BJ (cell line): ENCODE results near the gene KIF25. TPM values are rescaled to one million over a fixed set of nuclear protein-coding genes. Genes with fewer than 3 reads are reported as not detected.

Experiments used
- CTCF ChIA-PET: fragments of 350-600 bp; formaldehyde crosslinking; extraction: SDS; loops from one replicate; lab custom pipeline; 2021; ENCODE audit warnings: antibody characterized with exemption, inconsistent platforms; lab: Yijun Ruan, JAX
- POLR2A ChIA-PET: fragments of 300-600 bp; sonication (Branson Sonifier 250); formaldehyde crosslinking; extraction: SDS; loops from one replicate; lab custom pipeline; 2021; ENCODE audit warnings: antibody characterized with exemption; lab: Charles Lee
- DNase-seq: peaks from one replicate; pipeline ENCODE4 v3.0.0-alpha.2; 2011; ENCODE audit warnings: low read depth
- H3K27me3 ChIP-seq: 2 replicates; pipeline ENCODE4 v1.6.0; 2011; ENCODE audit warnings: low read length; ENCODE audit not compliant: control insufficient read depth, insufficient read depth
- H3K36me3 ChIP-seq: 2 replicates; pipeline ENCODE4 v1.5.1; 2011; ENCODE audit warnings: low read length; ENCODE audit not compliant: control insufficient read depth, insufficient read depth
- H3K4me3 ChIP-seq: 2 replicates; pipeline ENCODE4 v1.5.1; 2011; ENCODE audit warnings: low read depth, mild to moderate bottlenecking, control low read depth, low read length
- CTCF ChIP-seq: IDR thresholded peaks from 2 replicates; pipeline ENCODE4 v1.5.1; 2011; ENCODE audit warnings: low read depth, mild to moderate bottlenecking, control low read depth, inconsistent platforms, low read length, moderate library complexity; ENCODE audit not compliant: insufficient read depth
- polyA plus RNA-seq: library from polyadenylated mRNA; depleted of rRNA; stranded (reverse); fragments of >200 nt; gene quantifications from 2 replicates; pipeline ENCODE4 v1.2.3, GENCODE V29; 2011; rRNA removed

The KIF25 gene
- polyA plus RNA-seq, 1 experiment = not detected

DNA sequence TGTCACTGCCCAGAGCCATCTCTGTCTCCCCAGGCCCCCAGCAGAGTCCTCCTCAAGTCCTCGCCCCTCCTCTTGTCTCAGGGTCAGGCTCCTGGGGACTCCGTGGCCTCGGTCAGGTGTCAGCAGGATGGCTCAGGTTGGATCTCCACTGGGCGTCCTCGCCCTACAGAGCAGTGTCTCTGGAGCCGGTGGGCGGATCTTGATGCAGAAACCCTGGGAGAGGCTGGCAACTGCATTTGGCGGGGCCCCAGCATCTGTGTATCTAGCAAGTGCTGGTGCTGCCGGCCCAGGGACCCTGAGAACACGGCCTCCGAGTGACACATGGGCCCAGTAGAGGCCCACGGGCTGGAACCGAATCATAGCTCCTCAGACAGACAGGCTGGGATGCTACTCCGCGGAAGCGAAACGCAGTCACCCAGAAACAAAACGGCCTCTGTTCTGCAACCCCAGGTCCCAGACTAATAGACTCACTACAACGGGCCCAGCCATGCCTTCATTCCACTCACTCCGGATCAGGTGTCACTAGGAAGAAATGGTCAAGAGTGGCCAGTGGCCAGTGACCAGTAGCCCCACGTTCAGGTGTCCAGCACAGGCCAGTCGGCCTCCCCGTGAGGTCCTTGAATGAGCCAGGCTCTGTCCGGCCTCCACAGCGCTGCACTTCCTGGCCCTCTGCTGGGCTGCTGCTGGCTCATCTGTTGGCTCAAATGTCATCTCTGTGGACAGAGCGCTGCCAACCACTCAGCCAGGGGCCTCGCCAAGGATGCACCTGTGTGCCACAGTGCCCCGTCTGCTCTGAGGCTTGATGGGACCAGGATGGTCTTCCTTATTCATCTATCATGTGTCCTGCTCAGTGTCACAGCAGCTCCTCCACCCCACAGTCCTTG lies 94.2 kb downstream of the KIF25 start:
- Histone ChIP-seq H3K27me3 (no peaks in the 10 kb centered on the region), H3K4me3 (no peak overlapping the region), H3K36me3 (no peaks in the 10 kb centered on the region)
- CTCF ChIA-PET = no interaction called here
- POLR2A ChIA-PET = no interaction called here
- DNase-seq = no peak
- TF ChIP-seq CTCF = no peak

- no peak for DNase-seq
- Histone ChIP-seq H3K4me3 (no peak overlapping the region), H3K36me3 (no peaks in the 10 kb centered on the region), H3K27me3 (no peaks in the 10 kb centered on the region)
- ChIA-PET POLR2A (no interaction called here), CTCF (no interaction called here)
- TF ChIP-seq CTCF = no peak
Measured at GRCh38 chr6:168092541-168092940, 95.1 kb downstream of the KIF25 start.

DNA sequence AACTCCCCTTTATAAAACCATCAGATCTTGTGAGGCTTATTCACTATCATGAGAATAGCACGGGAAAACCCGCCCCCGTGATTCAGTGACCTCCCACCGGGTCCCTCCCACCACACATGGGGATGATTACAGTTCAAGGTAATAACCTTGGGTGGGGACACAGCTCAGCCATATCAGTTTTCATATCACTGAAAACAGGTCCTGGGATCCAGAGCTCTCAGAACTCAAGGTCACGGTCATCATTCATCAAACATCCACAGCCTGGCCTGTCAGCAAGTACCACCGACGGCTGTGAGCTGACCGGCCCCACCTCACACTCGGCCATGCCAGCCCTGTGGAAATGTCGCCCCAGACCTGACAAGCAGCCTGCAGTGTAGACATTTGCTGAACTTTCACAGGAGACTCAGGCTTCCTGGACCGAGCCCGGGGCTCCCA lies 95.6 kb downstream of the KIF25 start:
- H3K36me3 ChIP-seq = no peaks in the 10 kb centered on the region
- no peak for DNase-seq
- no peak for TF ChIP-seq CTCF
- H3K4me3 ChIP-seq = no peak overlapping the region
- no peaks in the 10 kb centered on the region; the same call in 1 of the 2 replicates for H3K27me3 ChIP-seq
- ChIA-PET POLR2A (no interaction called here), CTCF (no interaction called here)

GRCh38 chr6:168093634-168094033 lies 96.2 kb downstream of the KIF25 start:
- Histone ChIP-seq H3K36me3 (no peaks in the 10 kb centered on the region), H3K27me3 (no peaks in the 10 kb centered on the region; the same call in 1 of the 2 replicates), H3K4me3 (no peak overlapping the region)
- no peak for DNase-seq
- ChIA-PET CTCF (no interaction called here), POLR2A (no interaction called here)
- no peak for TF ChIP-seq CTCF

Other genes with a start within 250 kb of the KIF25 start
- gene AFDN, start 170.8 kb upstream of the KIF25 start, polyA plus RNA-seq = 20.4 and 22.5 TPM in 2 replicates
- not detected in 2 replicates for gene FRMD1, start 81.5 kb downstream of the KIF25 start, polyA plus RNA-seq